K562 (cell line): ENCODE results near the gene TMEM143. TPM values are rescaled to one million over a fixed set of nuclear protein-coding genes. Genes with fewer than 3 reads are reported as not detected.

Experiments
- ATAC-seq: fragments of 200-7000 bp; cut with Tn5 transposase; 3 replicates; pipeline ENCODE4 v1.9.1; 2020; ENCODE audit warnings: moderate library complexity
- BruUV-seq: library from RNA; stranded (reverse); fragments of 400-500 nt; replicated peaks from 2 replicates; lab custom pipeline; 2021; lab: Mats Ljungman, UMichigan
- CTCF ChIA-PET: fragments of 300-600 bp; formaldehyde crosslinking; extraction: SDS; loops from one replicate; lab custom pipeline; 2021; ENCODE audit warnings: low intra/inter-chr PET ratio; lab: Yijun Ruan, JAX
- POLR2A ChIA-PET: fragments of 300-600, 350-650 bp; sonication (Branson Sonifier 250); formaldehyde crosslinking; extraction: SDS; loops from one replicate; lab custom pipeline; 2021; ENCODE audit warnings: antibody characterized with exemption, inconsistent platforms; lab: Yijun Ruan, JAX
- DNase-seq, 4 experiments: peaks; one replicate each; pipeline versions ENCODE4 v3.0.0 to v3.0.0-alpha.2; 2011 to 2018; ENCODE audit warnings: low spot score in 3 of 4, mixed read lengths in 3 of 4; ENCODE audit errors: extremely low read depth in 1 of 4
- FAIRE-seq: peaks from 2 replicates; lab custom pipeline; 2011; peaks lifted over from hg19 to GRCh38; lab: Jason Lieb, UNC
- H2AFZ ChIP-seq: 2 replicates; pipeline ENCODE4 v1.6.0; 2011; ENCODE audit warnings: low read depth, low read length, control low read depth, inconsistent platforms
- H3K27ac ChIP-seq: fragments of 200-600 bp; 3 replicates; pipeline ENCODE4 v1.8.0; 2011; ENCODE audit warnings: low read depth, mild to moderate bottlenecking, control low read depth, inconsistent platforms, low read length, moderate library complexity, mixed read lengths; ENCODE audit errors: extremely low read depth
- H3K27me3 ChIP-seq, 2 experiments: fragments of 300-600 bp in 1 of 2; 2 replicates in 1 of 2; 3 replicates in 1 of 2; pipeline versions ENCODE4 v1.6.0 to v1.8.0; 2011; ENCODE audit warnings: inconsistent platforms in 2 of 2, low read length in 2 of 2, mild to moderate bottlenecking in 1 of 2, mixed read lengths in 1 of 2, moderate library complexity in 1 of 2; ENCODE audit not compliant: control insufficient read depth in 2 of 2, insufficient read depth in 2 of 2
- H3K36me3 ChIP-seq: fragments of 300-600 bp; 3 replicates; pipeline ENCODE4 v1.8.0; 2011; ENCODE audit warnings: mild to moderate bottlenecking, low read length, inconsistent platforms; ENCODE audit not compliant: control insufficient read depth, insufficient read depth
- H3K4me1 ChIP-seq, 2 experiments: fragments of 200-600 bp in 1 of 2; replicated peaks in 1 of 2; 2 replicates in 1 of 2; 3 replicates in 1 of 2; pipeline versions ENCODE4 v1.5.1 to v1.8.0; 2011; ENCODE audit warnings: inconsistent platforms in 2 of 2, low read length in 2 of 2, mild to moderate bottlenecking in 1 of 2, mixed read lengths in 1 of 2, moderate library complexity in 1 of 2; ENCODE audit not compliant: control insufficient read depth in 2 of 2, insufficient read depth in 2 of 2
- H3K4me2 ChIP-seq: 2 replicates; pipeline ENCODE4 v1.6.1; 2011; ENCODE audit warnings: low read length, control low read depth, inconsistent platforms, mixed read lengths; ENCODE audit not compliant: insufficient read depth
- H3K4me3 ChIP-seq: fragments of 200-600 bp; sonication (generic), shearing (Covaris generic); 2 replicates; pipeline ENCODE4 v1.5.1; 2016; ENCODE audit warnings: control low read depth, inconsistent platforms
- H3K79me2 ChIP-seq: fragments of 200-600 bp; 3 replicates; pipeline ENCODE4 v1.8.0; 2011; ENCODE audit warnings: low read length, inconsistent platforms; ENCODE audit not compliant: control insufficient read depth, insufficient read depth
- H3K9ac ChIP-seq, 2 experiments: 2 replicates each; pipeline versions ENCODE4 v1.6.0 to v1.6.1; 2011; ENCODE audit warnings: low read depth in 2 of 2, low read length in 2 of 2, control low read depth in 1 of 2, inconsistent platforms in 1 of 2, mild to moderate bottlenecking in 1 of 2, mixed read lengths in 1 of 2; ENCODE audit not compliant: insufficient read depth in 1 of 2
- H3K9me1 ChIP-seq: one replicate; pipeline ENCODE4 v1.6.0; 2011; ENCODE audit warnings: inconsistent platforms, mild to moderate bottlenecking, low read length, moderate library complexity; ENCODE audit not compliant: control insufficient read depth, insufficient read depth
- H3K9me3 ChIP-seq: replicated peaks from 2 replicates; pipeline ENCODE4 v1.5.1; 2011; ENCODE audit warnings: low read depth, low read length, inconsistent platforms; ENCODE audit not compliant: control insufficient read depth, insufficient read depth
- H4K20me1 ChIP-seq: replicated peaks from 2 replicates; pipeline ENCODE4 v1.6.1; 2011; ENCODE audit warnings: low read length, inconsistent platforms, mixed read lengths; ENCODE audit not compliant: control insufficient read depth, insufficient read depth
- ARID2 ChIP-seq: fragments of 450-650 bp; IDR thresholded peaks from 2 replicates; pipeline ENCODE4 v1.6.1; 2017; ENCODE audit warnings: antibody characterized with exemption, mild to moderate bottlenecking
- FOXJ3 ChIP-seq: sonication (generic); formaldehyde crosslinking; IDR thresholded peaks from 2 replicates; pipeline ENCODE4 v1.4.0; 2020; ENCODE audit warnings: mild to moderate bottlenecking, missing genetic modification reagents
- POLR3A ChIP-seq: IDR thresholded peaks from 2 replicates; pipeline ENCODE4 v1.6.1; 2011; ENCODE audit warnings: borderline replicate concordance, mild to moderate bottlenecking, moderate library complexity; ENCODE audit not compliant: insufficient read length, insufficient read depth; ENCODE audit errors: extremely low read depth
- SIN3A ChIP-seq, 2 experiments: fragments of 150-350 bp in 1 of 2; IDR thresholded peaks; 2 replicates each; pipeline ENCODE4 v1.6.1; 2011 to 2016; ENCODE audit warnings: borderline replicate concordance in 2 of 2, low read depth in 2 of 2, low read length in 2 of 2, mild to moderate bottlenecking in 2 of 2, moderate library complexity in 2 of 2; ENCODE audit not compliant: control insufficient read depth in 1 of 2
- SMARCE1 ChIP-seq: fragments of 450-650 bp; IDR thresholded peaks from 2 replicates; pipeline ENCODE4 v1.7.1; 2016; ENCODE audit warnings: mild to moderate bottlenecking
- SRSF3 ChIP-seq: fragments of 200-400 bp; formaldehyde crosslinking; IDR thresholded peaks from 2 replicates; pipeline ENCODE4 v1.6.1; 2016; ENCODE audit warnings: mild to moderate bottlenecking, low read length, moderate library complexity; ENCODE audit not compliant: insufficient read depth
- STAT5A ChIP-seq: IDR thresholded peaks from 2 replicates; pipeline ENCODE4 v1.6.1; 2012; ENCODE audit warnings: low read length, inconsistent platforms, borderline replicate concordance
- USF1 ChIP-seq: sonication (generic); formaldehyde crosslinking; IDR thresholded peaks from 2 replicates; pipeline ENCODE4 v1.9.0; 2022; ENCODE audit warnings: mild to moderate bottlenecking, missing genetic modification reagents
- USF2 ChIP-seq: sonication (generic); formaldehyde crosslinking; IDR thresholded peaks from 2 replicates; pipeline ENCODE4 v1.5.0; 2020; ENCODE audit warnings: missing genetic modification reagents
- ZBTB33 ChIP-seq: sonication (generic); formaldehyde crosslinking; IDR thresholded peaks from 2 replicates; pipeline ENCODE4 v1.8.1; 2023; ENCODE audit warnings: mild to moderate bottlenecking, missing genetic modification reagents
- WGBS: fragments of 100-300 bp; shearing (Covaris generic); methylation state at CpG from one replicate; pipeline ENCODE4 v1.1.6; 2016; ENCODE audit warnings: low coverage, mixed read lengths; ENCODE audit not compliant: insufficient coverage; ENCODE audit errors: missing lambda C conversion rate; 5-methylcytosine and 5-hydroxymethylcytosine counted together
- in situ Hi-C: fragments of 300-500 bp; cut with MboI; formaldehyde crosslinking; loops from 4 replicates; pipeline ENCODE4 v1.15.0; 2018; ENCODE audit warnings: inconsistent platforms, mixed read lengths
- intact Hi-C: fragments of 100-400 bp; cut with micrococcal nuclease; formaldehyde crosslinking; loops from 2 replicates; pipeline ENCODE4 v1.14.2; 2022
- polyA plus RNA-seq, 8 experiments: library from polyadenylated mRNA; depleted of rRNA in 4 of 8; stranded (reverse) in 5 of 8; unstranded in 3 of 8; fragments of >200 nt; fragmentation: Nextera tagmentation in 2 of 8; fragmentation: Illumina TruSeq in 1 of 8; extraction: Ambion mirVana in 2 of 8; extraction: Trizol in 1 of 8; gene quantifications; 2 replicates each; pipeline versions ENCODE4 v1.2.1 to v1.2.3, GENCODE V29; 2011 to 2014; ENCODE audit warnings: inconsistent platforms in 1 of 8, missing spikeins in 1 of 8
- total RNA-seq, 7 experiments: library from RNA; depleted of rRNA in 6 of 7; stranded (reverse); fragments of >200 nt in 6 of 7; fragmentation: Illumina TruSeq in 2 of 7; extraction: Trizol in 2 of 7; gene quantifications; 2 replicates each; pipeline versions ENCODE4 v1.2.1 to v1.2.3, GENCODE V29; 2011 to 2021; ENCODE audit warnings: low replicate concordance in 1 of 7

The TMEM143 gene
- total and polyA plus RNA-seq, 9 of the 15 experiments (the other 6 are each of a cell fraction or from before 2014, with no cell fraction given) = 0.66 to 8.8 (median 4.3) TPM

GRCh38 chr19:48297975-48298374, 65.8 kb downstream of the TMEM143 start:
- FAIRE-seq = no peak
- BruUV-seq = no TSS peak
- 59% methylated on average over 16 of the region's 16 CpGs for WGBS

GRCh38 chr19:48296963-48297734, 66.6 kb downstream of the TMEM143 start:
- BruUV-seq = no TSS peak
- no peak for DNase-seq
- Histone ChIP-seq H3K9ac (no peak overlapping the region), H3K27ac (no peak overlapping the region), H3K4me1 (peaks cover 0 to 14% of the 10 kb centered on the region in 2 experiments; a peak in 2 of 5 replicates), H2AFZ (no peak overlapping the region), H3K4me2 (no peak overlapping the region), H3K4me3 (no peak overlapping the region), H3K79me2 (no peaks in the 10 kb centered on the region), H4K20me1 (no peaks in the 10 kb centered on the region), H3K27me3 (peaks cover 0 to under 1% of the 10 kb centered on the region in 2 experiments; a peak in 2 of 5 replicates), H3K36me3 (no peaks in the 10 kb centered on the region), H3K9me3 (no peaks in the 10 kb centered on the region), H3K9me1 (no peaks in the 10 kb centered on the region)
- POLR2A ChIA-PET = interaction anchor here (0.6 kb wide), 1 partner anchor 19 kb away, joined by 3 read pairs; no protein-coding TSS in a partner anchor
- CTCF ChIA-PET = no interaction called here
- FAIRE-seq = no peak
- 36% methylated on average over 28 of the region's 42 CpGs for WGBS
- in situ Hi-C loops = no loop called here
- no peak for ATAC-seq
- intact Hi-C loops = loop anchor here (10.0 kb wide), 1 partner anchor 192 kb away; no protein-coding TSS in a partner anchor
- TF ChIP-seq SRSF3 (no peak), STAT5A (no peak), USF2 (peak; percentile 74), USF1 (CRISPR knock-in tag) (peak; percentile 70), SMARCE1 (no peak), FOXJ3 (CRISPR knock-in tag) (no peak), ZBTB33 (CRISPR knock-in tag) (0 out of 2 replicates have a peak, but pooled peaks have one; percentile 58), SIN3A (IDR thresholded peaks at IDR 0.05; ENCODE audit: borderline replicate concordance in 2 of 2, control insufficient read depth in 1 of 2, low read depth in 2 of 2, low read length in 2 of 2) (no peak)

More at GRCh38 chr19:48297975-48298374, 65.8 kb downstream of the TMEM143 start:
- Histone ChIP-seq H3K27me3 (peaks cover 0 to 9% of the 10 kb centered on the region in 2 experiments; a peak in 2 of 5 replicates), H3K36me3 (no peaks in the 10 kb centered on the region), H3K79me2 (no peaks in the 10 kb centered on the region), H2AFZ (no peak overlapping the region), H3K4me3 (no peak overlapping the region), H3K4me2 (no peak overlapping the region), H3K27ac (no peak overlapping the region), H3K9me1 (no peaks in the 10 kb centered on the region), H4K20me1 (no peaks in the 10 kb centered on the region), H3K9ac (no peak overlapping the region), H3K9me3 (no peaks in the 10 kb centered on the region), H3K4me1 (peaks cover 0 to 18% of the 10 kb centered on the region in 2 experiments; a peak in 2 of 5 replicates)
- TF ChIP-seq ARID2 = no peak
- TF ChIP-seq POLR3A = no peak
- no peak for DNase-seq
- intact Hi-C loops (loop anchor here (10.0 kb wide), 1 partner anchor 193 kb away; no protein-coding TSS in a partner anchor), in situ Hi-C loops (no loop called here)
- POLR2A ChIA-PET = interaction anchor here (0.6 kb wide), 1 partner anchor 321 kb away, joined by 3 read pairs; the partner anchor contains the start of gene SPHK2
- CTCF ChIA-PET = no interaction called here
- ATAC-seq = no peak
